CD4-positive, alpha-beta memory T cell (primary cell): Measurements from ENCODE around the gene KCNQ1OT1. TPM values are rescaled to one million over a fixed set of nuclear protein-coding genes. Genes with fewer than 3 reads are reported as not detected.

ENCODE experiments used
- CTCF ChIA-PET: fragments of 350-600 bp; sonication (Branson Sonifier 250); formaldehyde crosslinking; loops from one replicate; lab custom pipeline; 2021; ENCODE audit warnings: inconsistent platforms; ENCODE audit not compliant: partially characterized antibody; lab: Charles Lee
- POLR2A ChIA-PET: fragments of 350-600 bp; sonication (Branson Sonifier 250); formaldehyde crosslinking; loops from one replicate; lab custom pipeline; 2021; ENCODE audit not compliant: partially characterized antibody; lab: Charles Lee
- DNase-seq, 5 donors: peaks; one replicate each; pipeline versions ENCODE4 v3.0.0 to v3.0.0-alpha.2; 2020 to 2022; ENCODE audit warnings: mixed read lengths in 1 of 5
- H3K27ac ChIP-seq: one replicate; pipeline ENCODE4 v1.7.0; 2013; ENCODE audit warnings: low read depth, low read length
- H3K27me3 ChIP-seq: 2 replicates; pipeline ENCODE4 v1.7.0; 2013; ENCODE audit warnings: mild to moderate bottlenecking, low read length, moderate library complexity; ENCODE audit not compliant: insufficient read depth
- H3K36me3 ChIP-seq: 2 replicates; pipeline ENCODE4 v1.7.0; 2013; ENCODE audit warnings: mild to moderate bottlenecking, low read length, moderate library complexity; ENCODE audit not compliant: insufficient read depth
- H3K4me1 ChIP-seq: 2 replicates; pipeline ENCODE4 v1.7.0; 2013; ENCODE audit warnings: mild to moderate bottlenecking, low read length, moderate library complexity; ENCODE audit not compliant: insufficient read depth
- H3K4me3 ChIP-seq, 2 donors: one replicate each; pipeline ENCODE4 v1.7.0; 2013; ENCODE audit warnings: low read length in 2 of 2, mild to moderate bottlenecking in 1 of 2
- H3K9me3 ChIP-seq, 2 donors: one replicate each; pipeline ENCODE4 v1.7.0; 2013; ENCODE audit warnings: low read length in 2 of 2, control low read depth in 1 of 2; ENCODE audit not compliant: control insufficient read depth in 1 of 2
- H3K27ac Mint-ChIP-seq, 7 donors: one replicate each; pipeline ENCODE4 v1.8.0; 2020 to 2021; ENCODE audit warnings: mixed read lengths in 7 of 7, mild to moderate bottlenecking in 6 of 7, inconsistent platforms in 3 of 7, moderate library complexity in 3 of 7
- H3K27me3 Mint-ChIP-seq, 2 donors: one replicate each; pipeline ENCODE4 v1.8.0; 2020 to 2021; ENCODE audit warnings: mixed read lengths in 2 of 2
- H3K36me3 Mint-ChIP-seq, 2 donors: one replicate each; pipeline ENCODE4 v1.8.0; 2020 to 2021; ENCODE audit warnings: mixed read lengths in 2 of 2, inconsistent platforms in 1 of 2, mild to moderate bottlenecking in 1 of 2
- H3K4me1 Mint-ChIP-seq, 4 donors: one replicate each; pipeline ENCODE4 v1.8.0; 2020 to 2021; ENCODE audit warnings: mixed read lengths in 4 of 4, mild to moderate bottlenecking in 1 of 4
- H3K4me3 Mint-ChIP-seq, 8 donors: one replicate each; pipeline ENCODE4 v1.8.0; 2020 to 2021; ENCODE audit warnings: mixed read lengths in 8 of 8, mild to moderate bottlenecking in 7 of 8, moderate library complexity in 6 of 8, inconsistent platforms in 3 of 8
- H3K9me3 Mint-ChIP-seq, 8 donors: one replicate each; pipeline ENCODE4 v1.8.0; 2020 to 2021; ENCODE audit warnings: mixed read lengths in 8 of 8, mild to moderate bottlenecking in 5 of 8, inconsistent platforms in 3 of 8, moderate library complexity in 1 of 8
- intact Hi-C: fragments of 100-400 bp; cut with micrococcal nuclease; formaldehyde crosslinking; loops from one replicate; pipeline ENCODE4 v1.15.1; 2023
- polyA plus RNA-seq, 2 donors: library from polyadenylated mRNA; unstranded; fragments of 300-500 nt; fragmentation: Illumina TruSeq; gene quantifications; one replicate each; pipeline ENCODE4 v1.2.3, GENCODE V29; 2021
- total RNA-seq, 2 experiments: library from RNA; stranded (reverse); gene quantifications; one replicate each; pipeline ENCODE4 v1.2.3, GENCODE V29; 2021

KCNQ1OT1 gene
- total and polyA plus RNA-seq, 4 experiments from 2014 or later, result 0.03 to 0.38 (median 0.23) TPM

DNA sequence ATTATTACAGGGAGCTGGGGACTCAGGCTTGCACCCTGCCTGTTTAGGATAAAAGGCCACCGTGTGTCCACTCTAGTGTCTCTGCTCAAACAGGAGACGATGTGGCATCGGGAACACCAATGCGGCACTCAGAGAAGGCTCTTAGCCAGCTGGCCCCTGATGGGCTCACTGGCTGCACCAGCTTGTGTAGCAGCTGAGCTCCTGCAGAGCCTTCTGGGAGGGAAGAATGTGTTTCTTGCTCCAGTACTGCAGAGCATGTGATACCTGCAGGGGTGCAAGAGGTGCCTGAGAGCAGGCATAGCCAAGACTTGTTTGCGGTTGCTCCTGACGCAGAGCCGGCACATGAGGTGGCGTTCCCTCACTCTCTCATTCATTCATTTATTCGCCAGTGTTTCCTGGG, 44.4 kb upstream of the KCNQ1OT1 start:
- Mint-ChIP-seq H3K4me3 (no peak overlapping the region), H3K36me3 (no peaks in the 10 kb centered on the region), H3K27ac (no peak overlapping the region), H3K27me3 (no peaks in the 10 kb centered on the region), H3K9me3 (no peaks in the 10 kb centered on the region), H3K4me1 (no peaks in the 10 kb centered on the region)
- CTCF ChIA-PET, result no interaction called here
- Histone ChIP-seq H3K27ac (no peak overlapping the region), H3K36me3 (no peaks in the 10 kb centered on the region), H3K4me1 (no peaks in the 10 kb centered on the region), H3K4me3 (no peak overlapping the region), H3K27me3 (no peaks in the 10 kb centered on the region), H3K9me3 (no peaks in the 10 kb centered on the region)
- intact Hi-C loops, result no loop called here
- POLR2A ChIA-PET, result no interaction called here
- DNase-seq, result no peak

DNA sequence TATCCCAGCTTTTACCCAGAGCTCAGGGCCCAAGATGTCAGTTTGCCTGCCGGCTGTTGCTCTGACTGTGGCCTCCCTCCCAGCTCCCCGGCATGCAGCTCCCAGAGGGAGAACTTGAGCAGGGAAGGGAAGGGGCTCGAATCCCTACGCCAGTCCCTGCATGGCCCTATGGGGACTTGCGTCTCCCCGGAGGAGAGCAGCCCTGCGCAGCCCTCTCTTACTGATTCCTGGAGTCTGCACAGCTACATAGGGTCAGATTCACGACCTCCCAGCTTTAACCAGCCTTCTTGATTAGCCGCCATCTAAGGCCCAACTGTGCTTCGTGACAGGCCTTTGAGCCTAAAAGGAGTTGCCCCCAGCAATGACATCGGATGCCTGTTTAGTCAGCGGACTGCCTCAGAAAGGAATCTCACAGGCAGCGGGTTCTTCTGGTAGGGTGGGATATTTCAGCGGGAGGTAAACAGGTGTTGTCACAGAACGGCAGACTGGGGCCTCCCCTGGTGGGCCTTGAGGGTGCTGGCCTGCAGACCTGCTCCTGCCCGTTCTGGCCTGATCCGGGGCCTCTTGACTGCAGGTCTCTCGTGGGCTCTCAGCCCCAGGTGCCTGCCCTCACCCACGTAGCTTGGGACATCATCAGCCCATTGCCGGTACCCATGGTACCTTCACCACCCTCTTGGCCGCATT, 43.8 kb upstream of the KCNQ1OT1 start:
- intact Hi-C loops, result no loop called here
- ChIA-PET POLR2A (no interaction called here), CTCF (no interaction called here)
- Histone ChIP-seq H3K36me3 (no peaks in the 10 kb centered on the region), H3K27me3 (no peaks in the 10 kb centered on the region), H3K4me3 (no peak overlapping the region), H3K4me1 (no peaks in the 10 kb centered on the region), H3K9me3 (no peaks in the 10 kb centered on the region), H3K27ac (no peak overlapping the region)
- no peak for DNase-seq
- no peak overlapping the region for H3K4me3 Mint-ChIP-seq
- H3K4me1 Mint-ChIP-seq, result no peaks in the 10 kb centered on the region
- H3K36me3 Mint-ChIP-seq, result no peaks in the 10 kb centered on the region
- no peak overlapping the region for H3K27ac Mint-ChIP-seq
- no peaks in the 10 kb centered on the region for H3K27me3 Mint-ChIP-seq
- no peaks in the 10 kb centered on the region for H3K9me3 Mint-ChIP-seq

DNA sequence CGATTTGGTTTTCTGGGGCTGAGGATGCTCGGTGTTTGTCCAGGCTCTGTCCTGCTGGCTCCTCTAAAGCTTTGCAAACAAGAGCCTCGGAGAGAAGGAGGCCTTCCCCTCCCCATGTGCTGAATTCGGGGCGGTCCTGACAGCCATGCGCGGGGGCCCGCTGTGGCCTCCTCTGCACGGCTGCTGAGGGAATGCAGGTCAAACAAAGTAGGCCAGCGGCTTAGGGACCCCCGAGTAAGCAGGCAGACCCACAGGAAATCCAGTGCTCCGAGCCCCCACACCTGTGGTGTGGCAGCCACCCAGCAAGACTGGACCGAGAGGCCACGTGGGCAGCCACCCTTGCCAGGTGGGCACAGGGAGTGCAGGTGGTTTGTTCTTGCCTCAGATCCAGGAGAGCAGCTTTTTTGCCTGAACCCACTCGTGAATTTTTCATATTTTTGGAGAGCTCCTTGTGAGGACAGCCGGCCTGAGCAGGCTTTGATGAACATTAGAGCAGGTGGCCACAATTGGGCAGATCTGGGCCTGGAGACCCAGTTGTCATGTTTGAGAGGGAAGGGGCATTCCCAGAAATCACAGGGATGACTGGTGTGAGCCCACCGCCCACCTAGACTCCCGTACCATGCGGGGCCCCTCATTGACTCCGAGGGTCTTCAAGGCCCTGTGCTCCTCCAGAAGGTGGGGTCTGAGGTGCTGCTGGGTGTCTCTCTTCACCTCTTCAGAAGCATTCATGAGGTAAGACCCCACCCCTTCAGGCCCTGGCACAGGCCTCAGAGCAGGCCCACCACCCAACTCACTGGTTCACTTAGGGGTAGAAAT, 43.0 kb upstream of the KCNQ1OT1 start:
- CTCF ChIA-PET, result no interaction called here
- H3K36me3 Mint-ChIP-seq, result no peaks in the 10 kb centered on the region
- no peak for DNase-seq
- H3K27me3 Mint-ChIP-seq, result no peaks in the 10 kb centered on the region
- H3K27ac Mint-ChIP-seq, result no peak overlapping the region
- Histone ChIP-seq H3K9me3 (no peaks in the 10 kb centered on the region), H3K4me3 (no peak overlapping the region), H3K36me3 (no peaks in the 10 kb centered on the region), H3K27ac (no peak overlapping the region), H3K27me3 (no peaks in the 10 kb centered on the region), H3K4me1 (no peaks in the 10 kb centered on the region)
- POLR2A ChIA-PET, result no interaction called here
- intact Hi-C loops, result no loop called here
- H3K9me3 Mint-ChIP-seq, result no peaks in the 10 kb centered on the region
- H3K4me3 Mint-ChIP-seq, result no peak overlapping the region
- H3K4me1 Mint-ChIP-seq, result no peaks in the 10 kb centered on the region

DNA sequence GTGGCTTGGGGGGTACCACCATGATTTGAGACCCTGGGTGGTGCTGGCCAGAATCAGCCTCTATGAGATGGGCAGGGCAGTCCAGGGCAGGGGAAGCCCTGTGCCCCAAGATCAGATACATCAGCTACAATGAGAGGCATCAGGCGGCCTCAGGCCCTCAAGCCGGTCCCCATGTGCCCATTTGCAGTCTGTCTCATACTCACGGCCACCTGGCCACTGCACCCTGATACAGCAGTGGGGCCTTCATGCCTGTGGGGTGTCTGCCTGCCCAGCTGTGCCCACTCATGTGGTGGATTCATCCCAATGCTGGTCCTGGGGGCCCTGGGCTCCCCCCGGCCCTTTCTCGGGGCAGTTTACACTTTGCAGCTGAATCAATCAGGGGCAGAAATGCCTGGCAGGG, 42.4 kb upstream of the KCNQ1OT1 start:
- no peaks in the 10 kb centered on the region for H3K9me3 Mint-ChIP-seq
- no peak for DNase-seq
- no peaks in the 10 kb centered on the region for H3K9me3 ChIP-seq
- ChIA-PET POLR2A (no interaction called here), CTCF (no interaction called here)
- H3K27me3 Mint-ChIP-seq, result no peaks in the 10 kb centered on the region
- H3K36me3 ChIP-seq, result no peaks in the 10 kb centered on the region
- no peak overlapping the region for H3K27ac Mint-ChIP-seq
- H3K36me3 Mint-ChIP-seq, result no peaks in the 10 kb centered on the region
- H3K27ac ChIP-seq, result no peak overlapping the region
- no peak overlapping the region for H3K4me3 Mint-ChIP-seq
- H3K4me1 ChIP-seq, result no peaks in the 10 kb centered on the region
- H3K4me3 ChIP-seq, result no peak overlapping the region
- intact Hi-C loops, result no loop called here
- H3K27me3 ChIP-seq, result no peaks in the 10 kb centered on the region
- no peaks in the 10 kb centered on the region for H3K4me1 Mint-ChIP-seq

DNA sequence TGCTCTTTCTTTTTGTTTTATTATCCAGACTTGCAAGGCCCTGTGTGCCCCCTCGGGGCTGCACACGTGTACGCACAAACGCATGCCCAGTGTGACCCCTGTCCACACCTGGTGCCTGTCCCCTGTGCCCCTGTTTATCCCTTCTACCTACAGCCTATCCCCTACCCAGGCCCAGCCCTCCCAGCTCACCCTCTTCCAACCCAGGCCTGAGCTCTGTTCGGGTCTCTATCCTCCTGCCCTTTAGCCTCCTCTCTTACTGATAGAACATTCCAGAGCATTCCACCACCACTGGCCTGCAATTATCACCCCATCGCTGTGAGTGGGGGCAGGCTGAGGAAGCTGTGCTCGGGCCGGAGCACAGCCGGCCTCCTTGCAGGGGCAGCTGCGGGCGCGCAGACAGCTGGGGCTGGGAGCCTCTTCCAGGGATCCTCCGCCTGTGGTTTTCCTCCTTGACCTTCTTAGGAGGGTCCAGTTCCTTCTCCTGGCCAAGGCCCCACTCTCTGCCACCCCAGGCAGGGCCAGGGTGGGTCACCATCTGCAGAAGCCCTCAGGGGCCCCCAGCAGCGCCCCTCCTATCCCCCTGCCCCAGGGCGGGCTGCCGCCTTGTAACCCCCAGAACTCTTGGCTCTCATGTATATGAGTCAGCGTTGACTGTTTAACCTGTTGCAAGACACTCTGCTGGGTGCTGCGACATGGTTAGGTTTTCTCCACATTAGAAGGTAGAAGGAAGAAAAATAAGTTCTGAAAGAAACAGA, 41.8 kb upstream of the KCNQ1OT1 start:
- no peaks in the 10 kb centered on the region for H3K4me1 ChIP-seq
- no peaks in the 10 kb centered on the region for H3K9me3 ChIP-seq
- no peaks in the 10 kb centered on the region for H3K27me3 ChIP-seq
- ChIA-PET CTCF (no interaction called here), POLR2A (no interaction called here)
- DNase-seq, result no peak
- Mint-ChIP-seq H3K9me3 (no peaks in the 10 kb centered on the region), H3K36me3 (no peaks in the 10 kb centered on the region), H3K27me3 (no peaks in the 10 kb centered on the region), H3K27ac (no peak overlapping the region), H3K4me3 (no peak overlapping the region), H3K4me1 (no peaks in the 10 kb centered on the region)
- H3K36me3 ChIP-seq, result no peaks in the 10 kb centered on the region
- intact Hi-C loops, result no loop called here
- no peak overlapping the region for H3K27ac ChIP-seq
- H3K4me3 ChIP-seq, result no peak overlapping the region

DNA sequence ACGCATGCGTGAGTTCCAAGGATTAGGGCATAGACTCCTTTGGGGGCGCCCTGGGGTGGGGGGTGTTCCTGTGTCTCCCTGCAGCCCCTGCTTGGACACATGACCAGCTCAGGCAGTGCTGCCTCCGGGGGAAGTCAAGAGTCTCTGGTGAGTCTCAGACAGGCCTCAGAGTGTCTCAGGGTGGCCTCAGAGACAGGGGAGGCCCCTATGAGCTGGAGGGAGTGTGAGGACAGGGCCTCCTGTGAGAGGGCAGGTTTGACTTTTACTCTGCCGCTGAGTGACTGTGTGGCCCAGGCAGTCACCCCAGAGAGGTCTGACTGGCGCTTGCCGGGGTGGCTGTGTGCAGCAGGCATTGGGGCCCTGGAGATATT, 41.2 kb upstream of the KCNQ1OT1 start:
- no peaks in the 10 kb centered on the region for H3K27me3 Mint-ChIP-seq
- intact Hi-C loops, result no loop called here
- no peaks in the 10 kb centered on the region for H3K4me1 Mint-ChIP-seq
- H3K36me3 ChIP-seq, result no peaks in the 10 kb centered on the region
- H3K9me3 ChIP-seq, result no peaks in the 10 kb centered on the region
- no peaks in the 10 kb centered on the region for H3K36me3 Mint-ChIP-seq
- CTCF ChIA-PET, result no interaction called here
- H3K27ac ChIP-seq, result no peak overlapping the region
- H3K27ac Mint-ChIP-seq, result no peak overlapping the region
- DNase-seq, result no peak
- no peak overlapping the region for H3K4me3 ChIP-seq
- POLR2A ChIA-PET, result no interaction called here
- H3K9me3 Mint-ChIP-seq, result no peaks in the 10 kb centered on the region
- H3K27me3 ChIP-seq, result no peaks in the 10 kb centered on the region
- no peak overlapping the region for H3K4me3 Mint-ChIP-seq
- H3K4me1 ChIP-seq, result no peaks in the 10 kb centered on the region

DNA sequence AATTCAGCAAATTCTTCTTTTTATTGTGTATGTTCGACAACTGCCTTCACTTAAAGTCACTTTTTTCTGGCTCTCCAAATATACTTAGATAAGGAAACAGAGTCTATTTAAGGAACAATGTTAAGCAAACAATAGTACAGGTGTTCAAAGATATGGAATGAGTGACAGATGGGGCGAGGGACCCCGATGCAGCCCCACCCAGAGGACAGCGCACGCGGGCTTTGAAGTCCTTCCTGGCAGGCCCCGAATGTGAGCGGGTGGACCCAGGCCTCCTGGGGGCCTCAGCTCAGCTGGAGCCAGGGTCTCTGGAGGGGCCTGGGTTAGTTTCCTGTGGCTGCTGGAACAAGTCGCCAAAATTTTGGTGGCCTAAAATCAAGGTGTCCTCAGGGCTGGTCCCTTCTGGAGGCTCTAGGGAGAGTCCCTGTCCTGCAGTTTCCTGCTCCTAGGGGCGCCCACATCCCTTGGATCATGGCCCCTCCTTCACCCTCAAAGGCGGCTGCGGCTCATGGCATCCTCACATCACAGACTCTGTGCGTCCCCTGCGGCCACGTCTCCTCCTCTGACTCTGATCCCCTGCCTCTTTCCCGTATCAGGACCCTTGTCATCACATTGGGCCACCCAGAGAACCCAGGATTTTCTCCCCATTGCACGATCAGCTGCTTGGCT, 40.6 kb upstream of the KCNQ1OT1 start:
- Histone ChIP-seq H3K4me1 (no peaks in the 10 kb centered on the region), H3K9me3 (no peaks in the 10 kb centered on the region), H3K36me3 (no peaks in the 10 kb centered on the region), H3K27ac (no peak overlapping the region), H3K4me3 (no peak overlapping the region), H3K27me3 (no peaks in the 10 kb centered on the region)
- Mint-ChIP-seq H3K9me3 (no peaks in the 10 kb centered on the region), H3K4me3 (no peak overlapping the region), H3K27ac (peak overlapping the region in 1 of 7 donors; percentile 6), H3K36me3 (no peaks in the 10 kb centered on the region), H3K4me1 (no peaks in the 10 kb centered on the region), H3K27me3 (no peaks in the 10 kb centered on the region)
- intact Hi-C loops, result no loop called here
- CTCF ChIA-PET, result no interaction called here
- POLR2A ChIA-PET, result no interaction called here
- no peak for DNase-seq
